GM20000 (cell line): ENCODE results near the gene KLK8.
A peak's percentile ranks its signal among the peaks of the same experiment; 100 is the strongest.

Source experiments
- DNase-seq: peaks from one replicate; pipeline ENCODE4 v3.0.0; 2012; ENCODE audit warnings: low spot score
- TF ChIP-seq, protein P1 (sequence below): IDR thresholded peaks from 2 replicates; pipeline ENCODE4 v1.5.1; 2012; ENCODE audit warnings: mild to moderate bottlenecking, control low read depth; ENCODE audit errors: extremely low read depth, missing control alignments

The KLK8 gene

DNA sequence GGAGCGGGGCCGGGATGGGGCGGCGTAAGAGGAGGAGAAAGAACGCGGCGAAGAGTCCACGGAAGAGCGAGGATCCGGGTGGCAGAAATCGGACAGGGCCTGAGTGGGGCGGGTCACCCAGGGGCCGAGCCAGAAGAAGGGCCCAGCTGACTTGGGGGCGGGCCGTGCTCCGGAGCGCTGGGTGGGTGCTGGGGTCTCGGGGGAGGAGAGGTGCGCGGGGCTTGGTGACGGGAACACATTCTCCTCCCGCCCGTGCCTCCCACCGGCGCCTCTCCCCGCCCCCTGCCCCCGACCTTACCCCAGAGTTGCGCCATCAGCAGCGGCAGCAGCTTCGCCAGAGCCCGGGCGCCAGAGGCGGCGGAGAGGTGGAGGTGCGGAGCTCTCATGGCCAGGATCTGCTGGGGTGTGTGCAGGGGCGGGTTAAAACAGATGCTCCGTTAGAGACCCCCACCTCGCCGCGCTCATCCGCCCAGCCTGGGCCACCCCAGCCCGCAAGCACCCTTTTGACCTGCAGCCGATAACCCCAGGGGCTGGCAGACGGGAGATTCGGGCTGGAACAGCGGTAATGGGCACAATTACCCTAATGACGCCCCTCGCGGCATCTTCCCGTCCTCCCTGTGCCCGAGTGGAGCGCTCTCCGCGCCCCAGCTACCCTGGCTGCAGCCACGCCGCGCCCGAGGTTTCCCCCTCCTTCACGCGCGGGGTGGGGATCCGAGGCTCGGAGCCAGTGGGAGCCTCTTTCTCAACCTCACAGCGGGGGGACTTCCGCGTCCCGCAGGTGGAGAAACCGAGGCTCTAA is 17.5 kb upstream of the KLK8 start:
- TF ChIP-seq, protein P1, sequence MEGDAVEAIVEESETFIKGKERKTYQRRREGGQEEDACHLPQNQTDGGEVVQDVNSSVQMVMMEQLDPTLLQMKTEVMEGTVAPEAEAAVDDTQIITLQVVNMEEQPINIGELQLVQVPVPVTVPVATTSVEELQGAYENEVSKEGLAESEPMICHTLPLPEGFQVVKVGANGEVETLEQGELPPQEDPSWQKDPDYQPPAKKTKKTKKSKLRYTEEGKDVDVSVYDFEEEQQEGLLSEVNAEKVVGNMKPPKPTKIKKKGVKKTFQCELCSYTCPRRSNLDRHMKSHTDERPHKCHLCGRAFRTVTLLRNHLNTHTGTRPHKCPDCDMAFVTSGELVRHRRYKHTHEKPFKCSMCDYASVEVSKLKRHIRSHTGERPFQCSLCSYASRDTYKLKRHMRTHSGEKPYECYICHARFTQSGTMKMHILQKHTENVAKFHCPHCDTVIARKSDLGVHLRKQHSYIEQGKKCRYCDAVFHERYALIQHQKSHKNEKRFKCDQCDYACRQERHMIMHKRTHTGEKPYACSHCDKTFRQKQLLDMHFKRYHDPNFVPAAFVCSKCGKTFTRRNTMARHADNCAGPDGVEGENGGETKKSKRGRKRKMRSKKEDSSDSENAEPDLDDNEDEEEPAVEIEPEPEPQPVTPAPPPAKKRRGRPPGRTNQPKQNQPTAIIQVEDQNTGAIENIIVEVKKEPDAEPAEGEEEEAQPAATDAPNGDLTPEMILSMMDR, result no peak
- no peak for DNase-seq

- TF ChIP-seq, protein P1, result peak; percentile 74
- peak; percentile 83 for DNase-seq
Observed at GRCh38 chr19:51016798-51017683, 15.6 kb upstream of the KLK8 start.

- TF ChIP-seq, protein P1, result no peak
Observed at GRCh38 chr19:51015691-51016267, 14.4 kb upstream of the KLK8 start.

GRCh38 chr19:51014242-51014641 is 12.8 kb upstream of the KLK8 start:
- no peak for DNase-seq
- TF ChIP-seq, protein P1, result no peak

More at GRCh38 chr19:51015691-51016267, 14.4 kb upstream of the KLK8 start:
- no peak for DNase-seq

DNA sequence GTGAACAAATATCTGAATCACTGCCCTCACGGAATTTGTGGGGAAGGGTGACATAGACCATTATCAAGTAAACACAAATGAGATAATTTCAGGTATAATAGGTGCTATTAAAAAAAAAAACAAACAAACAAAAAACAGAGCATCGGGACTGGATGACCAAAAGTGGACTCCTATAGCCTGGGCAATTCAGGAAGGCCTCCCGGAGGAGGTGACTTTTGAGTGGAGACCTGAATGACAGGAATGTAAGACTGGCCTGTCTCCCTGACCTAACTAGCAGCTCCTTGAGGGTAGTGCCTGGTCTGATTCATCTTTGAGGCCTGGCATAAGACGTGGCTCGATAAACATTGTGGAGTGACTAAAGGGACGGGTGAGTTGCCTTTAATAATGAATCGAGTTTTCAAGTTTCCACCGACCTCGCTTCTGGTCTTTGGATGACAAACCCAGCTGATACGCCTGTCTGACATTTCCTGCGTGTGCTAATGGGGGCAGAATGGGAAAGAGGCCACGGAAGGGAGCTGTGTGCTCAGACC is 11.3 kb upstream of the KLK8 start:
- DNase-seq, result no peak
- TF ChIP-seq, protein P1, result no peak

DNA sequence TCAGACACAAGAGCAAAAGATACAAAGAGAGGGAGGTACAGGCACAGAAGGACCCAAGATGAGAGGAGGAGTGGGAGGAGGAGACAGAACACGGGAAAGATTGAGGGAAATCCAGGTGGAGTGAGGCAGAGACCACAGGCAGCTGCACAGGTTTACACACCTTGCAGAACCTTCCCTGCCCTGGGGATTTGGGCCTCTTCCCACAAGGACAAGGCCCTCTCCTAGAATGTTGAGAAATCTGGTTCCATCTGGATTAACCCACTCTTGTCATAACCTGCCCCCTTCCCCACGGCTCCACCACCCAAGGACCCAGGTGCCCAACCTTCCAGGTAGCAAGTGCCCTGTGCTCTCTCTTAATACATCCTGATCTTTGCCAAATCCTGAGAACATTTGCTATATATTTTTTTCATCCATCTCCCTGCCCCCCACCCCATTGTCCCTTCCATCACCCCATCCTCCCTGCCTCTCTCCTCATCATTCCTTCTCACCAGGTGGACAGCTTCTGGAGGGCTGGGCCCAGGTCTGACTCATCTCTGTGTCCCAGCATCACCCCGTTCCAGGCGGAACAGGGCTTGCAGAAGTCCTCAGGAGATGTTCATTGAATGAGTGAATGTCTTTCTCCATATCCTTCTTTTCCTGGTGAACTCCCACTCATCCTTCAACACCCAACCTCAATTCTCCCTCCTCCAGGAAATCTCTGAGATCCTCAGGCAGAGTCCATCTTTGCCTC is 8.8 kb upstream of the KLK8 start:
- TF ChIP-seq, protein P1, result no peak
- no peak for DNase-seq
